Spleen (tissue), 11 donors: Measurements from ENCODE around the gene SRGAP3. TPM values are rescaled to one million over a fixed set of nuclear protein-coding genes. Genes with fewer than 3 reads are reported as not detected.

ENCODE experiments used
- DNase-seq: peaks from one replicate; pipeline ENCODE4 v3.0.0-alpha.2; 2020
- H3K27ac ChIP-seq, 8 donors: fragments of 200-600 bp; sonication (generic) in 7 of 8; 1 replicate in 4 of 8; 2 replicates in 4 of 8; pipeline versions ENCODE4 v1.5.0 to v1.8.0; 2016 to 2021; ENCODE audit warnings: inconsistent platforms in 4 of 8, mild to moderate bottlenecking in 4 of 8, moderate library complexity in 1 of 8
- H3K27me3 ChIP-seq, 7 donors: fragments of 200-600 bp; sonication (generic) in 6 of 7; replicated peaks in 1 of 7; 1 replicate in 4 of 7; 2 replicates in 3 of 7; pipeline versions ENCODE4 v1.5.0 to v1.8.0; 2016 to 2021; ENCODE audit warnings: inconsistent platforms in 3 of 7, mild to moderate bottlenecking in 1 of 7
- H3K36me3 ChIP-seq, 6 donors: fragments of 200-600 bp; sonication (generic) in 5 of 6; 1 replicate in 4 of 6; 2 replicates in 2 of 6; pipeline versions ENCODE4 v1.5.0 to v1.8.0; 2016 to 2021; ENCODE audit warnings: inconsistent platforms in 2 of 6
- H3K4me1 ChIP-seq, 6 donors: fragments of 200-600 bp; sonication (generic) in 5 of 6; 1 replicate in 3 of 6; 2 replicates in 3 of 6; pipeline versions ENCODE4 v1.5.0 to v1.8.0; 2016 to 2021; ENCODE audit warnings: inconsistent platforms in 3 of 6
- H3K4me3 ChIP-seq, 8 donors: fragments of 200-600 bp; sonication (generic) in 7 of 8; 1 replicate in 4 of 8; 2 replicates in 4 of 8; pipeline versions ENCODE4 v1.5.0 to v1.8.0; 2016 to 2021; ENCODE audit warnings: inconsistent platforms in 4 of 8, mild to moderate bottlenecking in 4 of 8, moderate library complexity in 2 of 8
- H3K9me3 ChIP-seq, 8 donors: fragments of 200-600 bp; sonication (generic) in 7 of 8; 1 replicate in 4 of 8; 2 replicates in 4 of 8; pipeline versions ENCODE4 v1.5.0 to v1.8.0; 2016 to 2021; ENCODE audit warnings: inconsistent platforms in 4 of 8
- POLR2A ChIP-seq, 3 donors: fragments of 450-650 bp; IDR thresholded peaks; one replicate each; pipeline ENCODE4 v1.5.1; 2017; ENCODE audit warnings: antibody characterized with exemption in 3 of 3, mild to moderate bottlenecking in 1 of 3
- POLR2AphosphoS5 ChIP-seq, 3 donors: sonication (generic); formaldehyde crosslinking; IDR thresholded peaks; one replicate each; pipeline ENCODE4 v1.5.1; 2017; ENCODE audit warnings: antibody characterized with exemption in 3 of 3
- WGBS, 5 donors: extraction: QIAGEN DNeasy Blood & Tissue Kit in 3 of 5; methylation state at CpG; one replicate each; pipeline versions ENCODE4 v1.1.5 to v1.1.7; 2013 to 2018; 5-methylcytosine and 5-hydroxymethylcytosine counted together
- intact Hi-C: fragments of 100-400 bp; cut with DNase I; formaldehyde crosslinking; loops from one replicate; pipeline ENCODE4 v1.15.0; 2023; ENCODE audit warnings: low total_unique reads
- polyA plus RNA-seq, 3 donors: library from polyadenylated mRNA; stranded (reverse); fragments of 200-250 nt; gene quantifications; one replicate each; pipeline ENCODE4 v1.2.1, GENCODE V29; 2013
- total RNA-seq, 7 donors: library from RNA; depleted of rRNA in 3 of 7; stranded (reverse); fragments of >200 nt in 3 of 7; fragmentation: NEBNext Ultra II Directional in 4 of 7; extraction: Animal tissue kit (Norgen Biotek cat#: 25700) in 4 of 7; gene quantifications; one replicate each; pipeline versions ENCODE4 v1.1.0 to v1.2.1, GENCODE V29; 2016 to 2021
- TF ChIP-seq, protein P1 (sequence below), 11 experiments: fragments of 200-600 bp in 7 of 11; fragments of 450-650 bp in 4 of 11; sonication (generic) in 4 of 11; IDR thresholded peaks in 8 of 11; conservative IDR thresholded peaks in 3 of 11; 1 replicate in 7 of 11; 2 replicates in 4 of 11; pipeline versions ENCODE4 v1.4.0 to v1.8.0; 2016 to 2021; ENCODE audit warnings: antibody characterized with exemption in 11 of 11, inconsistent platforms in 4 of 11, mild to moderate bottlenecking in 1 of 11
- donor health status: healthy with polysubstance abuse.
- donor health status: DM: no; HTN: no; CAD: no; lungs with moderate emphysema.
- donor health status: DM: no; HTN: no; CAD: no.
- donor health status: Bipolar disorder and iron deficiency.
- donor health status: healthy.
- donor health status: DM: no; HTN: no; CAD: no.
- donor health status: DM: yes; HTN: yes; CAD: no.

Gene SRGAP3
- total and polyA plus RNA-seq, 10 donors, result 0.54 to 10.3 (median 6.4) TPM

GRCh38 chr3:9110802-9111201 lies 138.6 kb downstream of the SRGAP3 start:
- Histone ChIP-seq H3K4me3 (no peak overlapping the region), H3K9me3 (no peaks in the 10 kb centered on the region), H3K27ac (no peak overlapping the region), H3K36me3 (no peaks in the 10 kb centered on the region), H3K27me3 (no peaks in the 10 kb centered on the region), H3K4me1 (no peaks in the 10 kb centered on the region)
- intact Hi-C loops, result no loop called here
- TF ChIP-seq POLR2A (IDR thresholded peaks at IDR 0.05), result no peak
- TF ChIP-seq POLR2AphosphoS5 (IDR thresholded peaks at IDR 0.05), result no peak
- TF ChIP-seq, protein P1, sequence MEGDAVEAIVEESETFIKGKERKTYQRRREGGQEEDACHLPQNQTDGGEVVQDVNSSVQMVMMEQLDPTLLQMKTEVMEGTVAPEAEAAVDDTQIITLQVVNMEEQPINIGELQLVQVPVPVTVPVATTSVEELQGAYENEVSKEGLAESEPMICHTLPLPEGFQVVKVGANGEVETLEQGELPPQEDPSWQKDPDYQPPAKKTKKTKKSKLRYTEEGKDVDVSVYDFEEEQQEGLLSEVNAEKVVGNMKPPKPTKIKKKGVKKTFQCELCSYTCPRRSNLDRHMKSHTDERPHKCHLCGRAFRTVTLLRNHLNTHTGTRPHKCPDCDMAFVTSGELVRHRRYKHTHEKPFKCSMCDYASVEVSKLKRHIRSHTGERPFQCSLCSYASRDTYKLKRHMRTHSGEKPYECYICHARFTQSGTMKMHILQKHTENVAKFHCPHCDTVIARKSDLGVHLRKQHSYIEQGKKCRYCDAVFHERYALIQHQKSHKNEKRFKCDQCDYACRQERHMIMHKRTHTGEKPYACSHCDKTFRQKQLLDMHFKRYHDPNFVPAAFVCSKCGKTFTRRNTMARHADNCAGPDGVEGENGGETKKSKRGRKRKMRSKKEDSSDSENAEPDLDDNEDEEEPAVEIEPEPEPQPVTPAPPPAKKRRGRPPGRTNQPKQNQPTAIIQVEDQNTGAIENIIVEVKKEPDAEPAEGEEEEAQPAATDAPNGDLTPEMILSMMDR (IDR thresholded peaks at IDR 0.05 in 8 of 11, conservative IDR thresholded peaks at IDR 0.05 in 3 of 11), result no peak
- DNase-seq, result no peak
- WGBS, 5 donors, result 67 to 91% (median 75%) methylated on average over 1 to 5 of the region's 5 CpGs

- TF ChIP-seq POLR2AphosphoS5 (IDR thresholded peaks at IDR 0.05), result no peak
- no peak for TF ChIP-seq POLR2A (IDR thresholded peaks at IDR 0.05)
- TF ChIP-seq, protein P1 (IDR thresholded peaks at IDR 0.05 in 8 of 11, conservative IDR thresholded peaks at IDR 0.05 in 3 of 11), result no peak
- DNase-seq, result no peak
- Histone ChIP-seq H3K36me3 (no peaks in the 10 kb centered on the region), H3K27ac (no peak overlapping the region), H3K27me3 (no peaks in the 10 kb centered on the region), H3K4me3 (no peak overlapping the region), H3K4me1 (no peaks in the 10 kb centered on the region), H3K9me3 (no peaks in the 10 kb centered on the region)
- intact Hi-C loops, result no loop called here
- 84 to 91% (median 89%) methylated on average over 10 to 12 of the region's 12 CpGs for WGBS, 5 donors
Observed at GRCh38 chr3:9110316-9110715, 139.1 kb downstream of the SRGAP3 start.

DNA sequence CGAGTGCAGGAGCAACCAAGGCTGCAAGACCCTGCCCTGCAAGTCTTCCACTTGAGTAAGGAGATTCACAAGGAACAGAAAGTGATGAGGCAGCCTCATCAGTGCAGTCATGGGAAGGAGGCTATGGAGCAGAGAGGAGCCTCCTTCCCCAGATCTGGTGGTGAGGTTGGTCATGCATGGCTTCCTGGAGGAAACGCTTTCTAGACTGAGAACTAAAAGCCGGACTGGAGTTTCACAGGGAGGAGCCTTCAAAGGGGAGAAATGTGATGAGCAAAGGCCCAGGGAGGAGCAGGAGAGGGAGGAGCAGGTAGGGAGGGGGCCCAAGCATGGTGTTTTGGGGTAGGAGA lies 139.9 kb downstream of the SRGAP3 start:
- no peak for DNase-seq
- 53 to 74% (median 65%) methylated on average over 3 of the region's 3 CpGs for WGBS, 5 donors
- no peak overlapping the region for H3K27ac ChIP-seq

DNA sequence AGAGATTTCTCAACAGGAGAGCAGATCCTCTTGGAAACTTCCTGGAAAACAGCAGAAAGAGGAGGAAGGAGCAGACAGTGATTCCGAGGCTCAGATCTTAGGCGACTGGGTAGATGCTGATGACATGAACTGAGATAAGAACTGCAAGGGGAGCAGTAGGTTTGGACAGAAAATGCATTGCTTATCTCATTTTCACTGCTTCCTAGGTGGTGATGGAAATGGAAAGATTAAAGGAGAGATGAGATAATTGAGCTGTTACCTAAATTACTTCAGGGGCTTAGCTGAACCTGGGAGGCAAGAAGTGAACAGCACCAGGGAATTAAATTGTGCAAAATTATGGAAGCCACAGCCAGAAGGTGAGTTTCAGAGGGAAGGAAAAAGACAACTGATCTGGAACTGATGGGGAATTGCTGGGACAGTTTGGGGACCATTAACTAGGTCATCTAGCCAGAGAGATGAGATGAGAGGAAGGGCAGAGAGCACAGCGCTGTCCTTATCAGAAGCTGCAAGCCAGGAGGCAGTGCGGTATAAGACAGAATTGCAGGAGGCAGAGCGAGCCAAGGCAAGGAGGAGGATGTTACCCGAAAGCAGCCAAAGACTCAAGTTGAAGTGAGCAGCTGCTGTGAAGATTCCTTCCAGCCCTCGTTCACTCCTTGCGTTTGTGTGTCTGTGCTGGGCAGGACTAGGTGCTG lies 140.4 kb downstream of the SRGAP3 start:
- WGBS, 5 donors, result 58 to 81% (median 76%) methylated on average over 8 of the region's 8 CpGs
- H3K36me3 ChIP-seq, result no peaks in the 10 kb centered on the region

More for the DNA sequence above, 139.9 kb downstream of the SRGAP3 start:
- H3K4me3 ChIP-seq, result no peak overlapping the region
- intact Hi-C loops, result no loop called here
- H3K27me3 ChIP-seq, result no peaks in the 10 kb centered on the region
- H3K36me3 ChIP-seq, result no peaks in the 10 kb centered on the region
- H3K9me3 ChIP-seq, result no peaks in the 10 kb centered on the region
- no peak for TF ChIP-seq POLR2A (IDR thresholded peaks at IDR 0.05)
- H3K4me1 ChIP-seq, result no peaks in the 10 kb centered on the region

More for the DNA sequence above, 140.4 kb downstream of the SRGAP3 start:
- Histone ChIP-seq H3K27ac (no peak overlapping the region), H3K4me3 (no peak overlapping the region), H3K4me1 (no peaks in the 10 kb centered on the region), H3K9me3 (no peaks in the 10 kb centered on the region), H3K27me3 (no peaks in the 10 kb centered on the region)
- no peak for DNase-seq
- TF ChIP-seq POLR2AphosphoS5 (IDR thresholded peaks at IDR 0.05), result no peak
- TF ChIP-seq, protein P1 (IDR thresholded peaks at IDR 0.05 in 8 of 11, conservative IDR thresholded peaks at IDR 0.05 in 3 of 11), result no peak
- no peak for TF ChIP-seq POLR2A (IDR thresholded peaks at IDR 0.05)
- intact Hi-C loops, result no loop called here
